Adipocyte (in vitro differentiated cells): ENCODE measurements around the gene RASSF3.
"Not testable (repeated sequence)": the region's sequence is repeated elsewhere in the genome, so short reads cannot be mapped to it uniquely, and the experiment has no call there.

Source experiments
- DNase-seq: peaks from one replicate; pipeline ENCODE4 v3.0.0-alpha.2; 2015; ENCODE audit warnings: low read depth
- H3K27me3 ChIP-seq: replicated peaks from 2 replicates; pipeline ENCODE4 v1.7.0; 2013; ENCODE audit warnings: mild to moderate bottlenecking, low read length, moderate library complexity; ENCODE audit not compliant: control insufficient read depth, insufficient read depth
- H3K36me3 ChIP-seq: 2 replicates; pipeline ENCODE4 v1.7.0; 2013; ENCODE audit warnings: low read length, mild to moderate bottlenecking, moderate library complexity; ENCODE audit not compliant: control insufficient read depth, insufficient read depth, severe bottlenecking
- H3K4me1 ChIP-seq: 2 replicates; pipeline ENCODE4 v1.7.0; 2013; ENCODE audit warnings: mild to moderate bottlenecking, low read length, moderate library complexity; ENCODE audit not compliant: control insufficient read depth, insufficient read depth
- H3K4me3 ChIP-seq: 2 replicates; pipeline ENCODE4 v1.7.0; 2013; ENCODE audit warnings: mild to moderate bottlenecking, low read length, moderate library complexity
- H3K9ac ChIP-seq: 2 replicates; pipeline ENCODE4 v1.7.0; 2013; ENCODE audit warnings: mild to moderate bottlenecking, low read length, moderate library complexity
- H3K9me3 ChIP-seq: 2 replicates; pipeline ENCODE4 v1.7.0; 2013; ENCODE audit warnings: mild to moderate bottlenecking, low read length, moderate library complexity; ENCODE audit not compliant: control insufficient read depth

RASSF3 gene

DNA sequence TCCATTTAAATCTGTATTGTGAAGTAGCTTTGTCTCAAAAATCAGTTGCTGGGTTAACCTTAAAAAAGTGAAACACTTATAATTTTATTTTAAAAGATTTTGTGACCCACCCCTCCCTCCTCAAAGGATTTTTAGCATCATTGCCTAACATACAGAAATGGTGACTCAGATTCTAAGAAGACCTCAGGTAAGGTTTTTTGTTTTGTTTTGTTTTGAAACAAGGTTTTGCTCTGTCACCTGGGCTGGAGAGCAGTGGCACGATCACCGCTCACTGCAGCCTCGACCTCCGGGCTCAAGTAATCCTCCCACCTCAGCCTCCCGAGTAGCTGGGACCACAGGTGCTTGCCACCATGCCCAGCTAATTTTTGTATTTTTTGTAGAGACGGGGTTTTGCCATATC is 74.8 kb downstream of the RASSF3 start:
- no peaks in the 10 kb centered on the region for H3K36me3 ChIP-seq
- H3K4me3 ChIP-seq = no peak overlapping the region
- peaks cover 17% of the 10 kb centered on the region for H3K4me1 ChIP-seq
- H3K9ac ChIP-seq = no peak overlapping the region
- H3K27me3 ChIP-seq = no peaks in the 10 kb centered on the region
- DNase-seq = no peak
- no peaks in the 10 kb centered on the region for H3K9me3 ChIP-seq

DNA sequence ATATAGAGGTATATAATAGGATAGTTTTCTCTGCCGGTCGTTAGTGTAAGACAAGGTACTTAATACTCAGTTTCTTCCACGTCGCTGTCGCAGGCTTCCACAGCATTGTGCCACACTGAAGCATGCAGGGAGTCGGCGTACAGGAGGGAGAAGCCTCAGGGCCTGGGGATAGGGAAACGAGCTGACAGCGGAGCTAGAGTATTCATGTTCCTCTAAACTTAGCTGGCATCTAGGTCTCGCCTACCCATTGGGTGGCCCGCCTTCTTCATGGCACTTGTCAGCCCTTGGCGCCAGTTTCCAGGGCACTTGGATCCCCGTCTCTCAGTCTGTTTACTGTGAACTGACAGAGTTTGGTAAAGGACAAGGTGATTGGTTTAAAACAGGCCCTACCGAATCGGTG is 75.3 kb downstream of the RASSF3 start:
- Histone ChIP-seq H3K27me3 (no peaks in the 10 kb centered on the region), H3K36me3 (no peaks in the 10 kb centered on the region), H3K4me1 (peaks cover 13% of the 10 kb centered on the region), H3K4me3 (no peak overlapping the region), H3K9ac (no peak overlapping the region), H3K9me3 (no peaks in the 10 kb centered on the region)
- DNase-seq = no peak

DNA sequence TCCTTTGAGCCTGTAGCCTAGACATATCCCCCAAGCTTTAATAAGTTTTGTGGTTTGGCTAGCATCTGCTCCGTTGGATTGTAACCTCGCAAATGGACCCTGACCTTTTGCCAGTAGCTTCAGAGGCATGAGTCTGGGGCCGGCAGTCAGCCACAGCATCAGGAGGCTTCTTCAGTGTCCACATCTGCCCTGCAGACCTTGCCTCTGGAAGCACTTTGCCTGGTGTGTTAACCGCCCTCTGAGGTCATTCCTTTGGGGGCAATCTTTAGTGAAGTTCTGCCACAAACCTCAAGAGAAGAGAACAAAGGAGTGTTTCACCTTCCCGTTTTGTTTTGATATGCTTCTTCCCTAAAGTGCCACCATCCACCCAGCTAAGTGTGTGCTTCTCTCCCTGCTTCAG is 77.5 kb downstream of the RASSF3 start:
- no peaks in the 10 kb centered on the region for H3K36me3 ChIP-seq
- no peak for DNase-seq
- H3K9ac ChIP-seq = no peak overlapping the region

DNA sequence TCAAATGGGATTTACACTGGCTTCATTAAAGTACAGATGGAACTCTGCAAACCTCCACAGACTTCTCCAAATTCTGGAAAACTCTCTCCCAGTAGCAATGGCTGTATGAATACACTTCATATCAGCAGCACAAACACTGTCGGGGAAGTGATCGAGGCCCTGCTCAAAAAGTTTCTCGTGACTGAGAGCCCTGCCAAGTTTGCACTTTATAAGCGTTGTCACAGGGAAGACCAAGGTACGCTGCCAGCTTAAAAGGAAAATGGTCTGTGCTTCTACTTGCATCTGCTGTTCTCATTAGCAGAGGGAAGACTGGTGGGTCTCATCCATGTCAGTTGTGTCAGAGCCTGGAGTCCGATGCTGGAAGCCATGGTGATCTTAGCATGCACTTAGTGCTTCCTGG is 77.9 kb downstream of the RASSF3 start:
- Histone ChIP-seq H3K36me3 (no peaks in the 10 kb centered on the region), H3K27me3 (no peaks in the 10 kb centered on the region), H3K9ac (no peak overlapping the region), H3K9me3 (no peaks in the 10 kb centered on the region), H3K4me3 (no peak overlapping the region), H3K4me1 (peaks cover 25% of the 10 kb centered on the region)
- no peak for DNase-seq

More for the DNA sequence above, 77.5 kb downstream of the RASSF3 start:
- Histone ChIP-seq H3K4me1 (peaks cover 26% of the 10 kb centered on the region), H3K27me3 (no peaks in the 10 kb centered on the region), H3K9me3 (no peaks in the 10 kb centered on the region), H3K4me3 (no peak overlapping the region)

DNA sequence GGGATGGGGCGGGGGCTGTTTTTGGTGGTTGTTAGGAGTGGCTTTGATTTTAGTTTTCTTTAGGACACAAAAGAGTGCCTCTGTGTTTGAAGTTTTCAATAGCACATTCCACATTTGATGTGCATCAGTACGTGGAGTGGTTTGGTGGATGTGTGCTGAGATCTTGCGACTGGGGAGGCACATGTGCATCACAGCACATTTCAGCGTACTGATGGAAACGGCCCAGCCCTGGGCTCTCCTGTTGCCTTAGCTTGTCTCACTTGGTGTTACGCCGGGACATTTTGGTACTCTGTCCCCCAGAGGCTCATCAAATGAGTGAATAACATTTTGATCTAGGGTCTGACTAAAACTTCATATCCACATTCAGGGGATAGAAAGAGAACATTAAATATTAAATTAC is 78.4 kb downstream of the RASSF3 start:
- Histone ChIP-seq H3K4me1 (peaks cover 25% of the 10 kb centered on the region), H3K36me3 (no peaks in the 10 kb centered on the region), H3K27me3 (no peaks in the 10 kb centered on the region), H3K9ac (no peak overlapping the region), H3K9me3 (no peaks in the 10 kb centered on the region), H3K4me3 (no peak overlapping the region)
- DNase-seq = no peak

DNA sequence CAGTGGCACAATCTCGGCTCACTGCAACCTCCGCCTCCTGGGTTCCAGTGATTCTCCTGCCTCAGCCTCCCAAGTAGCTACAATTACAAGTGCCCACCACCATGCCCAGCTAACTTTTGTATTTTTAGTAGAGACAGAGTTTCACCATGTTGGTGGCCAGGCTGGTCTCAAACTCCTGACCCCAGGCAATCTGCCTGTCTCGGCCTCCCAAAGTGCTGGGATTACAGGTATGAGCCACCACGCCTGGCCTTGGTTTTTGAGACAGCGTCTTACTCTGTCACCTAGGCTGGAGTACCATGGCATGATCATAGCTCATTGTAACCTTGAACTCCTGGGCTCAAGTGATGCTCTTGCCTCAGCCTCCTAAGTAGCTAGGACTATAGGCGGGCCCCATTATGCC is 79.9 kb downstream of the RASSF3 start:
- peaks cover 25% of the 10 kb centered on the region for H3K4me1 ChIP-seq
- not testable (repeated sequence) for H3K9ac ChIP-seq, H3K36me3 ChIP-seq, H3K4me3 ChIP-seq, H3K9me3 ChIP-seq, DNase-seq, H3K27me3 ChIP-seq

DNA sequence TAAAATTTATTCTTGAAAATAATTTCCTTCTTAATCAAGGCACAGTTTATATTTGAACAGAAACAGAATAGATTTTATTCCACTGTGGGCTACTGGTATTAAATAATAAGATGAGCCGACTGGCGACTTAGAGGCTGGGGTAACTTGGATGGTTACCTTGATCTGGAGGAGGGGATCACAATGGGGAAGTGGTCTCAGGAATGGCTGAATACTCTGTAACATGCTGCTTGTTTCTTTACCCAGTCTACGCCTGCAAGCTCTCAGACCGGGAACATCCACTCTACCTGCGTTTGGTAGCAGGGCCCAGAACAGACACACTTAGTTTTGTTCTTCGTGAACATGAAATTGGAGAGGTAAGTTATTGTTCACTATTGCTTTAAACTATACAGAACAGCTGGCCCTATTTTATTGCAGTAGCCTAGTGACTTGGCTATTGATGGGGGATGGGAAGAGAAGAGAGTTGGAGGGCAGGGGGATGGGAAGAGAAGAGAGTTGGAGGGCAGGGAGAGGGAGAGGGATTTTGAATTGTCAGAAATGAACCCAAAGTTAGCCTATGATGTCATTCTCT is 81.0 kb downstream of the RASSF3 start:
- no peaks in the 10 kb centered on the region for H3K9me3 ChIP-seq
- H3K4me1 ChIP-seq = peaks cover 27% of the 10 kb centered on the region
- H3K36me3 ChIP-seq = no peaks in the 10 kb centered on the region
- peak overlapping the region; percentile 11 for H3K9ac ChIP-seq
- no peaks in the 10 kb centered on the region for H3K27me3 ChIP-seq
- DNase-seq = no peak
- H3K4me3 ChIP-seq = no peak overlapping the region

DNA sequence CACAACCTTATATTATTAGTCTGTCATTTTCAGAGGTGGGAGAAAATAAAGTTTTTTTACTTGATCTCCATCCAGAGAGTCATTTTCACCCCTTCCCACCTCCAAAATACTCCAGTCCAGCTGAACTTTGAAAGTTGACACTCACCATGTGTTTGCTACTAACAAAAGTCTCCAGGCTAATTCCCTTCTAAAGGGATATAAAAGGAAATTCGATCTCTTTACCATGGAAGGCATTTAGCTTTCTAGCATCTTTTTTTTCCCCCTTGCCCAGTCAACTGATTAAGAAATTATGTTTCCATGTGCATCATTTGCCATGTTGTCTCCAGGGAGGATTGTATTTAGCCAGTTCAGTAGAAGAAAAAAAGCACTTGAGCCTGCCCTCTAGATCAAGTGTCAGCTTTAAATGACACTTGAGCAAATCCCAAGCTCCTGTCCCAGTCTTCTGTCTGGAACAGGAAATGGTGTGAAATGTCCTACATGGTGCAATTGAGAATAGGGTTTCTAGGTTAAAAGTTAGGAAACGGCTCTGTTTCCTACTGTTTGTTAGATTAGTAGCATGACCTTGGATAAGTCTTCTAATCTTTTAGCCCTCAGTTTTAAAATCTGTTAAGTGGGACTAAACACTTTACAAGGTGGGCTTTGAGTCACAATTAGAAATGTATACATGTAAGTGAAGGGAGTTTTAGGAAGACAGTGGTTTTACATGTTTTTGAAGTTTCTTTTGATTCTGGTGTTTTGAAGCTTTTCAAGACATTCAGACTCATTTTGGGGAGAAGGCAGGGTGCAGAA is 81.7 kb downstream of the RASSF3 start:
- peak; percentile 72 for DNase-seq
- Histone ChIP-seq H3K4me1 (peaks cover 28% of the 10 kb centered on the region), H3K9me3 (no peaks in the 10 kb centered on the region), H3K9ac (peak overlapping the region; percentile 11), H3K27me3 (no peaks in the 10 kb centered on the region), H3K36me3 (no peaks in the 10 kb centered on the region), H3K4me3 (peak overlapping the region; percentile 9)

DNA sequence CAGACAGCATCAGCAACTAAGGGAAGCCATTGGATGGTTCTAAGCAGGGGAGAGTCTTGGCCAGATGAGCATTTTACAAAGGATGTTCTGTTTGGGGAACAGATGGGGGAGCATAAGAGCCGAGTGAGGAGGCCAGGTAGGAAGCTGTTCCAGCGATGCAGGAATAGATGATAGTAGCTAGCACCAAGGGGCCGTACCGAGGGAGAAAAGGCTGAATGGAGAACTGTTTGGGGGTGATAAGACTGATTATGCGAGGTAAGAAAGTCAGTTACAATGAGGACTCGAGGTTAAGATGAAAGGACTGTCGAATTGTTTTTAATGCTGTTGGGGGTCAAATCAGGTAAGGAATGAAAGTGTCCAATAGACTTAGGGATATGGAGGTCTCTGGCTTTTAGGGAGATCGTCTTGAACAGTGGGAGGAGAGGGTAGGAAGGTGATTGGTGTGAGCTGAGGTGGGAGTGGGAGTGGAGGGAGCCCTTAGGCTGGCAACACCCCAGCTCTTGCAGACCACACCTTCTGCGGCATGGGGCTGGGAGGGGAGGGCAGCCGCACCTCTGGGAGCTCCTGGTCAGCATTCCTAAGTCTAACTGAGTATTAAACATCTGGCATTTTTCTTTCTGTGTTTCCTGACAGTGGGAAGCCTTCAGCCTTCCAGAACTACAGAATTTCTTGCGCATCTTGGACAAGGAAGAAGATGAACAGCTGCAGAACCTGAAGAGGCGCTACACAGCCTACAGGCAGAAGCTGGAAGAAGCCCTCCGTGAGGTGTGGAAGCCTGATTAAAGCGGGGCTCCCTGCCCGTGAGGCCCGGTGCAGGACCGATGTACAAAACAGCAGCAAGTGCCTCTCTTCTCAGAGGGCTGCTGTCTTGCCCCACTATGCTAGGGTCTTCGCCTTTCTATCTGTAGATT is 84.1 kb downstream of the RASSF3 start:
- Histone ChIP-seq H3K4me3 (no peak overlapping the region), H3K36me3 (no peaks in the 10 kb centered on the region), H3K9me3 (no peaks in the 10 kb centered on the region), H3K9ac (no peak overlapping the region), H3K4me1 (peaks cover 18% of the 10 kb centered on the region), H3K27me3 (no peaks in the 10 kb centered on the region)
- no peak for DNase-seq

DNA sequence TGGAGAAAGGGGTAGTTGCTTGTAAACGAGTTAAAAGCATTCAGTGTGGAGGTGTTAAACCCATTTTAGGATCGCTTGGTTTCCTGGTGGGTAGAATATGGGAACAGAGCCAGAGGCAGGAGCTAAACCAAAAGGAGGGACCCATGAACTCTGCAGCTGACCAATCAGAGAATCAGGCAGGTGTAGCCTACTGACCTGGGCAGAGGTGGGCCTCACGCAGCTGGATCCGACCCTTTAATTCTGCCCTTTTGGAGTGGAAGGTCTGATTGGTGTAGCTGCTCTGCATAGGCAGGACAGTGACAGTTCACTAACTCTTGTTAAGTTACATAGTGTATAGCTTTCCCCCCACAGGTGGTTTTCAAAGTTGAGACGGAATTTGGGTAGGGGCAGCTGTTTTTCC is 85.3 kb downstream of the RASSF3 start:
- Histone ChIP-seq H3K36me3 (no peaks in the 10 kb centered on the region), H3K4me1 (peaks cover 18% of the 10 kb centered on the region), H3K27me3 (no peaks in the 10 kb centered on the region), H3K9ac (no peak overlapping the region), H3K4me3 (no peak overlapping the region), H3K9me3 (no peaks in the 10 kb centered on the region)
- DNase-seq = no peak

DNA sequence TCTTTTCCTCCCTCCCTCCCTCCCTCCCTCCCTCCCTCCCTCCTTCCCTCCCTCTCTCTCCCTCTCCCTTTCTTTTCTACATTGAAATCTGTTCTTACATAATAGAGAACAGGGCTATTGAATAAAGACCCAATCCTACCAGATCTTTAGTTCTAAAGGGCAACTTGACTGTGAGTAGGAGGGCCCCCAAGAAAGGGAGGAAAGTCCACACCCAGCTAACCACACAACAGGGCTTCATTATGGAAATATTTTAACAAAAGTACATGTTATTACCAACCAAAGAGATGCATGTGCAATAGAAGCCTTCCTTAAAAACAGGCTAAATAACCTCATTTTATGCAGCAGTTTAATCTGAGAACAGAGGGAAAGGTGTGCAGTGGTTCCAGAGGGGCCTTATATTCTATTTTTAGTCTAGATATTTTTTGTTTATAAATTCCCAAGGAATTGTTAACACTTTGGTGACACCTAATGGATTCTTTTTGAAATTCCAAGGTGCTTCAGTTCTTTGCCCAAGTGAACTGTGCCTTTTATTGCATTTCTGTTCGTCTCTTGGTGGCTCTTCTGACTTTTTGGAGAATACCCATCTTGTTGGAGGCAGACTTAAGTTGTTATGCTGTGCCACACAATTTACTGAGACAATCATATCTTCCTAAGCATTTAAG is 85.9 kb downstream of the RASSF3 start:
- Histone ChIP-seq H3K9ac (peak overlapping the region; percentile 52), H3K4me1 (peaks cover 16% of the 10 kb centered on the region), H3K36me3 (no peaks in the 10 kb centered on the region), H3K4me3 (no peak overlapping the region), H3K27me3 (no peaks in the 10 kb centered on the region), H3K9me3 (no peaks in the 10 kb centered on the region)
- DNase-seq = peak; percentile 68
